Measurements from ENCODE around the gene RHOH.
A peak's percentile ranks its signal among the peaks of the same experiment; 100 is the strongest.

RHOH gene

GRCh38 chr4:40240040-40240653 is 43.3 kb downstream of the RHOH start:
- no peak for DNase-seq

GRCh38 chr4:40241026-40241425 is 44.2 kb downstream of the RHOH start:
- no peak for DNase-seq

- DNase-seq, result no peak
Measured at GRCh38 chr4:40241941-40242340, 45.1 kb downstream of the RHOH start.

- DNase-seq, result no peak
Measured at GRCh38 chr4:40243386-40243948, 46.6 kb downstream of the RHOH start.

- no peak for DNase-seq
Measured at GRCh38 chr4:40244606-40245005, 47.8 kb downstream of the RHOH start.

- no peak for DNase-seq
Measured at GRCh38 chr4:40245550-40245949, 48.7 kb downstream of the RHOH start.

GRCh38 chr4:40246011-40246900 is 49.4 kb downstream of the RHOH start:
- DNase-seq, result no peak

- no peak for DNase-seq
Measured at GRCh38 chr4:40246938-40247337, 50.1 kb downstream of the RHOH start.

- DNase-seq, result peak; percentile 66
Measured at GRCh38 chr4:40247350-40247749, 50.5 kb downstream of the RHOH start.

GRCh38 chr4:40251366-40251765 is 54.5 kb downstream of the RHOH start:
- peak; percentile 81 for DNase-seq

GRCh38 chr4:40253906-40254305 is 57.1 kb downstream of the RHOH start:
- DNase-seq, result no peak

- DNase-seq, result peak; percentile 75
Measured at GRCh38 chr4:40254608-40255392, 58.0 kb downstream of the RHOH start.

GRCh38 chr4:40255393-40256281 is 58.8 kb downstream of the RHOH start:
- peak; percentile 65 for DNase-seq

GRCh38 chr4:40256329-40256728 is 59.5 kb downstream of the RHOH start:
- DNase-seq, result no peak

- DNase-seq, result no peak
Measured at GRCh38 chr4:40256817-40257216, 60.0 kb downstream of the RHOH start.

GRCh38 chr4:40258627-40259026 is 61.8 kb downstream of the RHOH start:
- DNase-seq, result no peak

GRCh38 chr4:40261231-40262076 is 64.6 kb downstream of the RHOH start:
- no peak for DNase-seq

GRCh38 chr4:40262077-40262528 is 65.3 kb downstream of the RHOH start:
- no peak for DNase-seq

GRCh38 chr4:40262861-40263260 is 66.0 kb downstream of the RHOH start:
- DNase-seq, result no peak

- DNase-seq, result no peak
Measured at GRCh38 chr4:40264497-40264896, 67.7 kb downstream of the RHOH start.

Measured in activated CD4-positive, alpha-beta T cell treated with anti-CD3 and anti-CD28 coated beads, Interleukin-2, Interleukin-6, amounts not matched to agents 100 ng/mL and 50 ng/mL, durations not matched to agents 16 hours and 8 hours (primary cell).